Stimulated activated CD4-positive, alpha-beta T cell treated with anti-CD3 and anti-CD28 coated beads, Interleukin-4, amount 100 ng/mL, for 48 hours (primary cell): ENCODE measurements around the gene GMPPB.
A peak's percentile ranks its signal among the peaks of the same experiment; 100 is the strongest.
"Not testable (repeated sequence)": the region's sequence is repeated elsewhere in the genome, so short reads cannot be mapped to it uniquely, and the experiment has no call there.

ENCODE experiments used
- DNase-seq, 2 donors: peaks; one replicate each; pipeline ENCODE4 v3.0.0-alpha.2; 2020; ENCODE audit warnings: low read depth in 2 of 2

Gene GMPPB

GRCh38 chr3:49714728-49715550 is 8.8 kb downstream of the GMPPB start:
- no peak for DNase-seq

- no peak for DNase-seq
Measured at GRCh38 chr3:49713336-49714105, 10.2 kb downstream of the GMPPB start.

GRCh38 chr3:49712631-49713317 is 11.0 kb downstream of the GMPPB start:
- DNase-seq = no peak

GRCh38 chr3:49712166-49712565 is 11.6 kb downstream of the GMPPB start:
- no peak for DNase-seq

GRCh38 chr3:49711489-49711888 is 12.3 kb downstream of the GMPPB start:
- DNase-seq = no peak

GRCh38 chr3:49709852-49710251 is 13.9 kb downstream of the GMPPB start:
- DNase-seq = no peak

- DNase-seq = no peak
Measured at GRCh38 chr3:49707113-49707480, 16.7 kb downstream of the GMPPB start.

- DNase-seq = no peak
Measured at GRCh38 chr3:49706456-49707112, 17.2 kb downstream of the GMPPB start.

- no peak for DNase-seq
Measured at GRCh38 chr3:49705390-49705960, 18.3 kb downstream of the GMPPB start.

- DNase-seq = no peak
Measured at GRCh38 chr3:49704629-49705028, 19.1 kb downstream of the GMPPB start.

- no peak for DNase-seq
Measured at GRCh38 chr3:49703956-49704355, 19.8 kb downstream of the GMPPB start.

GRCh38 chr3:49703443-49703927 is 20.3 kb downstream of the GMPPB start:
- DNase-seq = peak; percentile 48 to 50

GRCh38 chr3:49702672-49703071 is 21.1 kb downstream of the GMPPB start:
- no peak for DNase-seq

GRCh38 chr3:49701388-49702077 is 22.2 kb downstream of the GMPPB start:
- DNase-seq = no peak

- no peak for DNase-seq
Measured at GRCh38 chr3:49700453-49701128, 23.2 kb downstream of the GMPPB start.

- DNase-seq = no peak
Measured at GRCh38 chr3:49700014-49700413, 23.7 kb downstream of the GMPPB start.

- DNase-seq = no peak
Measured at GRCh38 chr3:49699281-49699979, 24.3 kb downstream of the GMPPB start.

GRCh38 chr3:49695350-49696015 is 28.3 kb downstream of the GMPPB start:
- DNase-seq = not testable (repeated sequence)
